ENCODE data around the gene CCS.
A peak's percentile ranks its signal among the peaks of the same experiment; 100 is the strongest.
"Not testable (repeated sequence)": the region's sequence is repeated elsewhere in the genome, so short reads cannot be mapped to it uniquely, and the experiment has no call there.

CCS gene

GRCh38 chr11:66561178-66561974 lies 31.6 kb upstream of the CCS start:
- no peak for DNase-seq

GRCh38 chr11:66561975-66562248 lies 31.1 kb upstream of the CCS start:
- no peak for DNase-seq

GRCh38 chr11:66562275-66562674 lies 30.7 kb upstream of the CCS start:
- DNase-seq, result no peak

GRCh38 chr11:66562907-66563583 lies 29.9 kb upstream of the CCS start:
- DNase-seq, result no peak

- DNase-seq, result no peak
These were observed 29.2 kb upstream of the CCS start for GRCh38 chr11:66563832-66564231.

GRCh38 chr11:66564538-66564937 lies 28.4 kb upstream of the CCS start:
- DNase-seq, result no peak

- DNase-seq, result no peak
These were observed 28.0 kb upstream of the CCS start for GRCh38 chr11:66564984-66565383.

- no peak for DNase-seq
These were observed 26.8 kb upstream of the CCS start for GRCh38 chr11:66566221-66566620.

- DNase-seq, result no peak
These were observed 25.2 kb upstream of the CCS start for GRCh38 chr11:66567787-66568123.

- peak; percentile 87 to 98 (median 97) for DNase-seq
These were observed 24.7 kb upstream of the CCS start, which contains the start of gene CTSF for GRCh38 chr11:66568124-66568916. Gene CTSF, minus strand, starts transcription at chr11:66568606. Its CDS starts 120 bp downstream, at chr11:66568486.

- no peak for DNase-seq
These were observed 23.9 kb upstream of the CCS start for GRCh38 chr11:66569076-66569475.

- DNase-seq, result no peak
These were observed 22.7 kb upstream of the CCS start for GRCh38 chr11:66570079-66570849.

GRCh38 chr11:66570850-66571180 lies 22.2 kb upstream of the CCS start:
- DNase-seq, result no peak

- peak; percentile 22 to 68 (median 57) for DNase-seq
These were observed 13.9 kb upstream of the CCS start for GRCh38 chr11:66579017-66579606.

GRCh38 chr11:66580803-66581202 lies 12.2 kb upstream of the CCS start:
- no peak for DNase-seq

- no peak for DNase-seq
These were observed 11.7 kb upstream of the CCS start for GRCh38 chr11:66581261-66581660.

- not testable (repeated sequence) for DNase-seq
These were observed 10.3 kb upstream of the CCS start for GRCh38 chr11:66582565-66583147.

- not testable (repeated sequence) for DNase-seq
These were observed 7.5 kb upstream of the CCS start for GRCh38 chr11:66585447-66585846.

- no peak for DNase-seq
These were observed 6.8 kb upstream of the CCS start for GRCh38 chr11:66586136-66586535.

GRCh38 chr11:66589315-66589714 lies 3.7 kb upstream of the CCS start:
- DNase-seq, result not testable (repeated sequence)

- DNase-seq, result no peak
These were observed 2.8 kb upstream of the CCS start for GRCh38 chr11:66589996-66590675.

- DNase-seq, result no peak
These were observed 1.8 kb upstream of the CCS start for GRCh38 chr11:66591175-66591574.
